Stimulated activated naive CD8-positive, alpha-beta T cell treated with anti-CD3 and anti-CD28 coated beads, Interleukin-15, Interleukin-2, amounts not matched to agents 100 U/mL and 50 U/mL, for 24 hours (primary cell): Measurements from ENCODE around the gene SNTG2.
"Not testable (repeated sequence)": the region's sequence is repeated elsewhere in the genome, so short reads cannot be mapped to it uniquely, and the experiment has no call there.

ENCODE experiments used
- ATAC-seq: fragments of 150-1000 bp; cut with Tn5 transposase; one replicate; pipeline ENCODE4 v1.10.0; 2021
- DNase-seq: peaks from one replicate; pipeline ENCODE4 v3.0.0; 2021

The SNTG2 gene

GRCh38 chr2:1192121-1192520, 241.5 kb downstream of the SNTG2 start:
- ATAC-seq = no peak
- no peak for DNase-seq

GRCh38 chr2:1193801-1194200, 243.2 kb downstream of the SNTG2 start:
- ATAC-seq (no peak), DNase-seq (no peak)

GRCh38 chr2:1203772-1204171, 253.1 kb downstream of the SNTG2 start:
- no peak for DNase-seq
- no peak for ATAC-seq

- no peak for ATAC-seq
- no peak for DNase-seq
Observed at GRCh38 chr2:1205853-1206252, 255.2 kb downstream of the SNTG2 start.

- ATAC-seq = no peak
Observed at GRCh38 chr2:1207962-1208510, 257.4 kb downstream of the SNTG2 start.

GRCh38 chr2:1208522-1208921, 257.9 kb downstream of the SNTG2 start:
- DNase-seq = no peak

More at GRCh38 chr2:1207962-1208510, 257.4 kb downstream of the SNTG2 start:
- no peak for DNase-seq

GRCh38 chr2:1209246-1209645, 258.6 kb downstream of the SNTG2 start:
- ATAC-seq (no peak), DNase-seq (no peak)

More at GRCh38 chr2:1208522-1208921, 257.9 kb downstream of the SNTG2 start:
- no peak for ATAC-seq

- no peak for ATAC-seq
- DNase-seq = no peak
Observed at GRCh38 chr2:1209761-1210160, 259.1 kb downstream of the SNTG2 start.

GRCh38 chr2:1210352-1210751, 259.7 kb downstream of the SNTG2 start:
- ATAC-seq (peak; percentile 68), DNase-seq (no peak)

- no peak for DNase-seq
Observed at GRCh38 chr2:1219901-1220573, 269.4 kb downstream of the SNTG2 start.

GRCh38 chr2:1222056-1222455, 271.4 kb downstream of the SNTG2 start:
- ATAC-seq = no peak
- no peak for DNase-seq

More at GRCh38 chr2:1219901-1220573, 269.4 kb downstream of the SNTG2 start:
- ATAC-seq = no peak

GRCh38 chr2:1223791-1224190, 273.1 kb downstream of the SNTG2 start:
- no peak for DNase-seq

GRCh38 chr2:1224901-1225300, 274.3 kb downstream of the SNTG2 start:
- ATAC-seq (no peak), DNase-seq (no peak)

More at GRCh38 chr2:1223791-1224190, 273.1 kb downstream of the SNTG2 start:
- ATAC-seq = no peak

GRCh38 chr2:1226766-1227165, 276.1 kb downstream of the SNTG2 start:
- no peak for ATAC-seq

GRCh38 chr2:1227274-1227900, 276.7 kb downstream of the SNTG2 start:
- DNase-seq = no peak
- ATAC-seq = no peak

More at GRCh38 chr2:1226766-1227165, 276.1 kb downstream of the SNTG2 start:
- DNase-seq = no peak

- ATAC-seq, DNase-seq: not testable (repeated sequence)
Observed at GRCh38 chr2:1229596-1229995, 278.9 kb downstream of the SNTG2 start.

- no peak for DNase-seq
- no peak for ATAC-seq
Observed at GRCh38 chr2:1230155-1230893, 279.7 kb downstream of the SNTG2 start.

GRCh38 chr2:1231466-1232063, 280.9 kb downstream of the SNTG2 start:
- DNase-seq (no peak), ATAC-seq (no peak)

GRCh38 chr2:1233281-1233680, 282.6 kb downstream of the SNTG2 start:
- DNase-seq (no peak), ATAC-seq (no peak)

- ATAC-seq = no peak
Observed at GRCh38 chr2:1234731-1235308, 284.2 kb downstream of the SNTG2 start.

GRCh38 chr2:1235806-1236205, 285.2 kb downstream of the SNTG2 start:
- no peak for ATAC-seq
- no peak for DNase-seq

More at GRCh38 chr2:1234731-1235308, 284.2 kb downstream of the SNTG2 start:
- no peak for DNase-seq

- ATAC-seq (no peak), DNase-seq (no peak)
Observed at GRCh38 chr2:1236606-1237005, 286.0 kb downstream of the SNTG2 start.
